ENCODE measurements around the gene ADORA2B.

DNA sequence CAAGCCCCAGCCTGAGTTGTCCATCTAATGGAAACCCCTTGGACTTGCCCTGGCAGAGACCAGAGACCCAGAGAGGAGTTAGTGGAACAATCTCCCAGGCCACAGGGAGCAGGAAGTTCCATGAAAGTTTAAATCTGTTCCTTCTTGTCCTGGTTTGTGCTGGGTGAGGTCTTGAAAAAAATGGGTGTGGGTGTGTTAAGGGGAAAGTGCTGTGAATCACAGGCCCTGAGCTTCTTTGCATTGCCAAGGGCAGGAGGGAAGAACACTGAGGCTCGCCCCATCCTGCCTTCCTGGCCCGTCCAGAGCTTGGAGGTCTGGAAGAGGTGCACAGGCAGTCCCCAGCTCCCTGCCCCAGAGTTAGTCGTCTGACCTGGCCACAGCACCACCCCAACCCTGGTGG, 2.3 kb downstream of the ADORA2B start:
- no peak for TF ChIP-seq POLR2A (IDR thresholded peaks at IDR 0.05)
- TF ChIP-seq, protein P1, sequence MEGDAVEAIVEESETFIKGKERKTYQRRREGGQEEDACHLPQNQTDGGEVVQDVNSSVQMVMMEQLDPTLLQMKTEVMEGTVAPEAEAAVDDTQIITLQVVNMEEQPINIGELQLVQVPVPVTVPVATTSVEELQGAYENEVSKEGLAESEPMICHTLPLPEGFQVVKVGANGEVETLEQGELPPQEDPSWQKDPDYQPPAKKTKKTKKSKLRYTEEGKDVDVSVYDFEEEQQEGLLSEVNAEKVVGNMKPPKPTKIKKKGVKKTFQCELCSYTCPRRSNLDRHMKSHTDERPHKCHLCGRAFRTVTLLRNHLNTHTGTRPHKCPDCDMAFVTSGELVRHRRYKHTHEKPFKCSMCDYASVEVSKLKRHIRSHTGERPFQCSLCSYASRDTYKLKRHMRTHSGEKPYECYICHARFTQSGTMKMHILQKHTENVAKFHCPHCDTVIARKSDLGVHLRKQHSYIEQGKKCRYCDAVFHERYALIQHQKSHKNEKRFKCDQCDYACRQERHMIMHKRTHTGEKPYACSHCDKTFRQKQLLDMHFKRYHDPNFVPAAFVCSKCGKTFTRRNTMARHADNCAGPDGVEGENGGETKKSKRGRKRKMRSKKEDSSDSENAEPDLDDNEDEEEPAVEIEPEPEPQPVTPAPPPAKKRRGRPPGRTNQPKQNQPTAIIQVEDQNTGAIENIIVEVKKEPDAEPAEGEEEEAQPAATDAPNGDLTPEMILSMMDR (IDR thresholded peaks at IDR 0.05) = no peak
